ENCODE results near the gene RETREG3. TPM values are rescaled to one million over a fixed set of nuclear protein-coding genes. Genes with fewer than 3 reads are reported as not detected.

Gene RETREG3
- total and polyA plus RNA-seq, 2 experiments from 2014 or later, result 8.0 to 38.2 TPM

GRCh38 chr17:42543190-42544079 lies 65.7 kb downstream of the RETREG3 start:
- no peaks in the 10 kb centered on the region for H4K20me1 ChIP-seq (replicated peaks; ENCODE audit: insufficient read depth)
- TF ChIP-seq ZNF114 (CRISPR knock-in tag; IDR thresholded peaks at IDR 0.05), result no peak
- TF ChIP-seq NANOG (IDR thresholded peaks at IDR 0.05; ENCODE audit: borderline replicate concordance), result no peak
- no peak for TF ChIP-seq POLR2AphosphoS5 (IDR thresholded peaks at IDR 0.05; ENCODE audit: low read depth)
- no peak for TF ChIP-seq EZH2 (IDR thresholded peaks at IDR 0.05; ENCODE audit: low read depth, unreplicated experiment)
- TF ChIP-seq STAT1 (IDR thresholded peaks at IDR 0.05; ENCODE audit: unreplicated experiment), result no peak
- TF ChIP-seq ZNF462 (CRISPR knock-in tag; IDR thresholded peaks at IDR 0.05), result no peak
- TF ChIP-seq, protein P1, sequence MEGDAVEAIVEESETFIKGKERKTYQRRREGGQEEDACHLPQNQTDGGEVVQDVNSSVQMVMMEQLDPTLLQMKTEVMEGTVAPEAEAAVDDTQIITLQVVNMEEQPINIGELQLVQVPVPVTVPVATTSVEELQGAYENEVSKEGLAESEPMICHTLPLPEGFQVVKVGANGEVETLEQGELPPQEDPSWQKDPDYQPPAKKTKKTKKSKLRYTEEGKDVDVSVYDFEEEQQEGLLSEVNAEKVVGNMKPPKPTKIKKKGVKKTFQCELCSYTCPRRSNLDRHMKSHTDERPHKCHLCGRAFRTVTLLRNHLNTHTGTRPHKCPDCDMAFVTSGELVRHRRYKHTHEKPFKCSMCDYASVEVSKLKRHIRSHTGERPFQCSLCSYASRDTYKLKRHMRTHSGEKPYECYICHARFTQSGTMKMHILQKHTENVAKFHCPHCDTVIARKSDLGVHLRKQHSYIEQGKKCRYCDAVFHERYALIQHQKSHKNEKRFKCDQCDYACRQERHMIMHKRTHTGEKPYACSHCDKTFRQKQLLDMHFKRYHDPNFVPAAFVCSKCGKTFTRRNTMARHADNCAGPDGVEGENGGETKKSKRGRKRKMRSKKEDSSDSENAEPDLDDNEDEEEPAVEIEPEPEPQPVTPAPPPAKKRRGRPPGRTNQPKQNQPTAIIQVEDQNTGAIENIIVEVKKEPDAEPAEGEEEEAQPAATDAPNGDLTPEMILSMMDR (conservative IDR thresholded peaks at IDR 0.05; ENCODE audit: low read depth in 2 of 2), result no peak
- TF ChIP-seq EZH2phosphoT487 (IDR thresholded peaks at IDR 0.05; ENCODE audit: unreplicated experiment), result no peak
- no peak for TF ChIP-seq CREB1 (CRISPR knock-in tag; IDR thresholded peaks at IDR 0.05; ENCODE audit: low read depth)
- no peak for TF ChIP-seq ETS1 (IDR thresholded peaks at IDR 0.05)
- TF ChIP-seq, protein P2, sequence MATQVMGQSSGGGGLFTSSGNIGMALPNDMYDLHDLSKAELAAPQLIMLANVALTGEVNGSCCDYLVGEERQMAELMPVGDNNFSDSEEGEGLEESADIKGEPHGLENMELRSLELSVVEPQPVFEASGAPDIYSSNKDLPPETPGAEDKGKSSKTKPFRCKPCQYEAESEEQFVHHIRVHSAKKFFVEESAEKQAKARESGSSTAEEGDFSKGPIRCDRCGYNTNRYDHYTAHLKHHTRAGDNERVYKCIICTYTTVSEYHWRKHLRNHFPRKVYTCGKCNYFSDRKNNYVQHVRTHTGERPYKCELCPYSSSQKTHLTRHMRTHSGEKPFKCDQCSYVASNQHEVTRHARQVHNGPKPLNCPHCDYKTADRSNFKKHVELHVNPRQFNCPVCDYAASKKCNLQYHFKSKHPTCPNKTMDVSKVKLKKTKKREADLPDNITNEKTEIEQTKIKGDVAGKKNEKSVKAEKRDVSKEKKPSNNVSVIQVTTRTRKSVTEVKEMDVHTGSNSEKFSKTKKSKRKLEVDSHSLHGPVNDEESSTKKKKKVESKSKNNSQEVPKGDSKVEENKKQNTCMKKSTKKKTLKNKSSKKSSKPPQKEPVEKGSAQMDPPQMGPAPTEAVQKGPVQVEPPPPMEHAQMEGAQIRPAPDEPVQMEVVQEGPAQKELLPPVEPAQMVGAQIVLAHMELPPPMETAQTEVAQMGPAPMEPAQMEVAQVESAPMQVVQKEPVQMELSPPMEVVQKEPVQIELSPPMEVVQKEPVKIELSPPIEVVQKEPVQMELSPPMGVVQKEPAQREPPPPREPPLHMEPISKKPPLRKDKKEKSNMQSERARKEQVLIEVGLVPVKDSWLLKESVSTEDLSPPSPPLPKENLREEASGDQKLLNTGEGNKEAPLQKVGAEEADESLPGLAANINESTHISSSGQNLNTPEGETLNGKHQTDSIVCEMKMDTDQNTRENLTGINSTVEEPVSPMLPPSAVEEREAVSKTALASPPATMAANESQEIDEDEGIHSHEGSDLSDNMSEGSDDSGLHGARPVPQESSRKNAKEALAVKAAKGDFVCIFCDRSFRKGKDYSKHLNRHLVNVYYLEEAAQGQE (IDR thresholded peaks at IDR 0.05; ENCODE audit: unreplicated experiment), result no peak
- no peak for TF ChIP-seq JUNB (IDR thresholded peaks at IDR 0.05; ENCODE audit: unreplicated experiment)
- no peak for TF ChIP-seq ZNF331 (CRISPR knock-in tag; IDR thresholded peaks at IDR 0.05; ENCODE audit: low read depth)
- no peak overlapping the region for H3K4me3 ChIP-seq
- Mint-ChIP-seq H3K27ac (no peak overlapping the region), H3K9me3 (no peaks in the 10 kb centered on the region; the same call in 2 of the 3 replicates), H3K27me3 (ENCODE audit: insufficient read depth, low read depth, poor library complexity) (peaks cover 6% of the 10 kb centered on the region), H3K4me1 (no peaks in the 10 kb centered on the region), H3K4me3 (no peak overlapping the region), H3K36me3 (ENCODE audit: low read depth) (peaks cover 21% of the 10 kb centered on the region; the same call in 2 of the 3 replicates)
- H3K9me2 ChIP-seq (ENCODE audit: insufficient read depth), result no peaks in the 10 kb centered on the region
- H3K27me3 ChIP-seq (ENCODE audit: insufficient read depth), result no peaks in the 10 kb centered on the region
- H3K4me2 ChIP-seq, result no peak overlapping the region
- DNase-seq (ENCODE audit: low spot score), result no peak
- H3F3A ChIP-seq (replicated peaks; ENCODE audit: low read depth), result peaks cover 6% of the 10 kb centered on the region
- H3K4me1 ChIP-seq (ENCODE audit: insufficient read depth), result no peaks in the 10 kb centered on the region
- no peaks in the 10 kb centered on the region for H3K79me2 ChIP-seq (replicated peaks; ENCODE audit: insufficient read depth)
- H3K36me3 ChIP-seq (ENCODE audit: insufficient read depth), result no peaks in the 10 kb centered on the region
- no peak overlapping the region for H2AFZ ChIP-seq
- no peak overlapping the region for H3K27ac ChIP-seq (ENCODE audit: low read depth)
- no peak for ATAC-seq
